HG02759 (cell line): ENCODE measurements around the gene SDCBP2.

ENCODE experiments used
- ATAC-seq: cut with Tn5 transposase; IDR thresholded peaks from one replicate; pipeline ENCODE4 v1.9.1; 2021; ENCODE audit warnings: mild to moderate bottlenecking, moderate library complexity; ENCODE audit not compliant: unreplicated experiment

The SDCBP2 gene

GRCh38 chr20:1331801-1332453 lies 3.0 kb upstream of the SDCBP2 start:
- no peak for ATAC-seq

DNA sequence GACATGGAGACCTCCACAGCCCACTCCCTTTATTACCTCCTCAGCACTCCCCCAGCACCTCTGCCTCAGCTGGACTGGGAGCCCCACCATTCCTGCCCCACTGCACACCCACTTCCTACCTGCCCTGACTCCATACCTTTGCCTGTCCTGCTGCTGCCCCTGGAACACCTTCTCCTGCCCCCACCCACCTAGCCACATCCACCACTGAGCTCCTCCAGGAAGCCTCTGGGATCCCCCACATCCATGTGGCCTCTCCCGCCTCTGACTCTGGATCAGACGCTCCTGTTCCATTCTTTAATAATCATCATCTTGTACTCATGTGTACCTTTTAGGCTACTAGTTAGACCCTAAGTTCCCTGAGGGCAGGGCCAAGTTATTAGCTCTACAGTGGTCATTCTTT lies 2.2 kb upstream of the SDCBP2 start:
- no peak for ATAC-seq

DNA sequence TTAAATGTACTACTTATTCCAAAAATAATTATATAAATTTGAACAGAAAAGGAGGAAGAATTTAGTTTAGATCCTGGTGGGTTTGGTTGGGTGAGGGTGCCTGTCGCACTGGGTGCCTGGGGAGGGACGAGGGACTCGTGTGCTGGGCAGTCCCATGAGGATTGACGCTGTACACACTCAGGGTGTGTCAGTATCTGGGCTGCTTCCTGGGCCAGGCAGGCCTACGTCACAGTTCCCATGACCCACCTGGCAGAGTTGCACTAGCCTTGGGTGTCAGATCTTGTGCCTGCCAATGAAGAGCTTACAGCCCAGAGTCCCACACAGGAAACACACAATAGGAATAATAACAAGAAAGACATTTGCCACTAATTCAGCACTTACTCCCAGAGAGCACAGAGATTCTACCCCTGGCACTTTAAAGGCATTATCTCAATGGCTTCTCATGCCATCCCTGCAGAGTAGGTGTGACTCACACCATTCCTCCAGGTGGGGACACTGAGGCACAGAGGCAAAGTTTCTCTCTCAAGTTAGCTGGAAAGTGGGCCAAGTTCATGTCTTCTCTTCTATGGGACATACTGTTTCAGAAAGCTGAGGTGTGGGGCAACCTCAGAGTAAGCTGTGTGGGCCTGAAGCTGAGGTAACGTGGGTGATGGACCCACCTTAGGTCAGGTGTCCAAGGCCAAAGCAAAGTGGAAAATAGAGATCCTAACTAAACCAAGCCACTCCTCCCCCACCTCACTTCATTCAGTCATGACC lies 1.3 kb upstream of the SDCBP2 start:
- no peak for ATAC-seq

GRCh38 chr20:1327827-1328679 lies 886 bp downstream of the SDCBP2 start:
- no peak for ATAC-seq

GRCh38 chr20:1327241-1327653 lies 1.7 kb downstream of the SDCBP2 start:
- no peak for ATAC-seq

DNA sequence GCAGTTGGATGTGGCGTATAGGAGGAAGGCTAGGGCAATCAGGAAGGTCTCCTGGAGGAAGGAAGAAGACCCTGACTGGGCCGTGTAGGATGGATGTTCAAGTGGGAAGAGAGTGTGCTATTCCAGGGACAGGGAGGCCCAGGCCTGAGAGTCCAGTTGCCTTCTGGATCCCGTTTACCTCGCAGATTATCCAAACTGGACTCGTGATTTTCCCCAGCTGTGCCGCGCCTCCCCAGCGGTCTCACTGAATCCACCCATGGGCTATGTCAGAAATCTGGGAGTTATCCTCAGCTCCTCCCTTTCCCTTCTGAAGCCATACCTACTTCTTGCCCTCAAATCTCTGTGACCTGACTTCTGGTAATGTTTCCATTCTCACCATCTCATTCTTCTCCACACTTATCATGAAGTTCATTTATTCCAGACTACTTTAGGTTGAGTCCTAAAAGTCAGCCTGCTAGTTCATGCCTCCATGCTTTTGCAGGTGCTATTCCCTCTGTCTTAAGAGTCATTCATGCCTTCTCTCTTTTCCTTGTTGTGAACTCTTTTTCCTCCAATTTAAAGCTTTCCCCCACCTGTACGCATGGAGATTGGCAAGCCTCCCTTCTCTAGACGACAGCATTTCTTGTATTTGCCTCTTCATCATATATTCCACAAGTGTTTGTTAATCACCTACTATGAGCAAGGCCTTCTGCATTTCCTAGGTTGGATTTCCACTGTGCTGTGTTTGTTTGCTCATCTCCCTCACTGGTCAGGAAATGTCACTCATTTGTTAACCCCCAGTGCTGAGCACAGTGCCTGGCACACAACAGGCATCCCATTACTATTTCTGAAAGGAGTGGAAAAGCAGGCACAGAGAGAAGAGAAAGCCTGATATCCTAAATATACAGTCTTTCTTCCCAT lies 2.7 kb downstream of the SDCBP2 start:
- ATAC-seq = no peak

DNA sequence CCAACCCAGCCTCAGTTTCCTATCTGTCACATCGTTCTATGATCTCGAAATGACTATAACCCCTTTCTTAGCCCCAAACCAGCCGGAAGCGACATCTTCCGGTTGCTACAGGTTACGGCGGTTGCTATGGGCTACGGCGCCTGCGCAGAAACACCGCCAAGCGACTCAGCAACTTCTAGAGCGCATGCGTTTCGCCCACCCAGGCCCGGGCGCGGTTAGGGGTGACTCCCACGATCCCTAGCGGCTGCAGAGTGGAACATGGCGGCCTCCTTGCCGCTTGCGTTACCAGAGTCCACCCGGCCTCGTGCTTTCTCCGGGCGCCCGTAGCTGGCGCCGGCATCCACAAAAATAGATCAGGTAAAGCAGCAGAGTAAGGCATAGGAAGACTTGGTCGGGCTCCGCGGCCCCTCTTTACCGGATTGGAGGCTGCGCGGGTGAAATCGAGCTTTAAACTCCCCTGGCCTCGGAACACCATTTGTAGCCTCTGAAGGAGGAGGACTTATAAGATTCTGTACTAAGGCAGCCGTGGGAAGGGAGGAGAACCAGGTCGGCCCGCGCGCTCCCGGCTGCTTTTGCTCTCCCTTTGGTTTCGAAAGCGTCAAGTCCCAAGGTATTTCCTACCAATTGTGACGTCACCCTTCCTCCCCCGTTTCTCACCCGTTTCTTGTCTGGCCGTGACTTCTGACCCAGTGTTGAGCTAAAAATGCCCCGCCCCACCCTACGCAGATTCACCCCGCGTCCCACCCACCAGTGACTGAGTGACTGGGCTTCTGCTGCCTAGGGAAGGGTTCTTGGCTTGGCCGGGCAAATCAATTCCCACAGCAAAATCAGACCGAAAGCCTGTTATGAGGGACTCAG lies 3.5 kb downstream of the SDCBP2 start:
- ATAC-seq = peak; percentile 89

DNA sequence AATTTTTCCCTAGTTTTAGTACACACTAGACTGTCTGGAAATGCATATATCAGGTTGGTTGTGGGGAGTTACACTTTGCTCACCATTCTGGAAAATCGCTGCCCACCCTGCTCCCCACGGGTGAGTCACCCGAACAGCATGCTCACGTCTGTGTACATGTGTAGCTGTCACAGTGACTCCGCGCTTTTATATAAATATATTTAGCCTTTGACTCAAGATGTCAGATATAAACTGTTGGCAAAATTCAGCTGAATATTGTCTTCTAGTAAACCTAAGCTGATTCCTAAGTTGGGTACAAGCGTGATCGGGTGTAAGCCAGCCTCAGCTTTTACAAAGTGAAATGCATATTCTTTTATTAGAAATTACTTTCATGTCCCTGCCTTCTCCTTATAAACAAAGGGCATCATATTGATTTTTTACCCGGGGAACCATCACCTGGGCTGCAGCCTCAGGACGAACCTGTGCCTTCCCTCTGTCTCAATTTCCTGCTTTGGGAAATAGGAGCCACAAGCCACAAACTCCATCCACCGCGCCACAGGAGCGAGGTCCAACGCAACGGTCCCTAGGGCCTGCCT lies 4.3 kb downstream of the SDCBP2 start:
- no peak for ATAC-seq

DNA sequence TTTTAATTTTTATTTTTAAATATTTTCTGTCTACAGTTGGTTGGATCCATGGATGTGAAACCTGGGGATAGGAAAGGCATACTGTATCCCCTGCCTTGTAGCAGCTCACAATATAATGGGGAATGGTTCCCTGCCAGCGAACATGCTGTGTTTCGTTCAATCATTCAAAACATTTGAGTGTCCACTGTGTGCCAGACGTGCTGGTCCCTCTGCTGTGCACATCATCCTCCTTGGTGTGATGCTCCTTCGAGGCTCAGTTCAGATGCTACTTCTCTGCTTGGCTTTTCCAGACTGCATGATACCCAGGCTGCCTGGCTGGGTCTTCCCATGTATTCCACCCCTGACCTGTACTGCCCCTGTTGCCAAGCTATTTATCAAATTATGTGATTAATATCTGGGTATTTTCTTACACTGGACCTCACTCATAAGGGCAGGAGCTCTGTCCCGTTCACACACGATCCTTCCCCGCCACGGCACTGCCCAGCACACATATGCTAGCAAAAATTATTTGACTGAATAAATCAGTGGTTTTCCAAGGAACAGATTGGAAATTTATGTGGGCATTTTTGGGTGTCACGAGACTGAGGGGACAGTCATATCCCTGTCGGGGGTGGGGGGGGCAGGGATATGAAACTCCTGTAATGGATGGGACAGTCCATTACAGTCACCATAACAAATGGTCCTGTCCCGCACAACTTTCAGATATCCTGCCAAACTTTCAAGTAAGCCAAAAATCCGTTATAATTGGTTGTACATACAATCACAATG lies 4.9 kb downstream of the SDCBP2 start:
- ATAC-seq = no peak

- no peak for ATAC-seq
These were observed 5.7 kb downstream of the SDCBP2 start for GRCh38 chr20:1323256-1323655.

DNA sequence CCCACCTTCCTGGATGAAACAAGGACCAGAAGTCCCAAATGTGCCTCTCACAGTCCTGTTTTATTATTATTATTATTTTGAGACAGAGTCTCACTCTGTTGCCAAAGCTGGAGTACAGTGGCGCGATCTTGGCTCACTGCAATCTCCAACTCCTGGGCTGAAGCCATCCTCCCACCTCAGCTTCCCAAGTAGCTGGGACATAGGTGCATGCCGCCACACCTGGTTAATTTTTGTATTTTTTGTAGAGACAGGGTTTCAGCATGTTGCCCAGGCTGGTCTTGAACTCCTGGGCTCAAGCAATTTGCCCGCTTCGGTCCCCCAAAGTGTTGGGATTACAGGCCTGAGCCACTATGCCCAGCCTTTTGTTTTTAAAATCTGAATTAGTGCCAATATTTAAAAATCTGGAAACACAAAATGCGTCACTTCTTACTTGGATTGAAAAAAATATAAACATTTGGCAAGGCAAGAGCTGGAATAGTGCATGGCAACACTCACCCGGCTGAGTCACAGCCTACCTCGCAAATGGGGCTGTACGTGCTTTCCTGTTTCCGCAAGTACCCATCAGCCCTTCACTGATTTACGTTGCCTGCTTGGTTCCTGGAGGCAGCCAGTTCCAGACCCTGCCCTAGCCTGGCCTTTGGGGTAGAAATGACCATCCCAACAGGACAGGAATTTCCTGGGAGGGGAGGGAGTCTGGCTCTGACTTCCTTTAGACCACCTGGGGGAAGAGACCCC lies 6.3 kb downstream of the SDCBP2 start:
- ATAC-seq = no peak

DNA sequence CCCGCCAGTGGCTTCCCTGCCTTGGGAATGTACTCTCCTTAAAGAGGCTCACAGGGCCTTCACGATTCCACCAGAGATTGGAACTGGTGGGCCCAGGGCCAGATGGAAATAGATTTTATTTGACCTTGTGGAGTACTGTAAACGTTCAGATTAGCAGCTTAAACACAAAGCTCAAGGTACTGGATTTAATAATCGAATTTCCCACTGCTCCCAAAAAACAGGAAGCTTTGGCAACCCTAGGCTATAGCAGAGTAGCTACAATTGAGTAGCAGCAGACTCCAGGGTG lies 7.3 kb downstream of the SDCBP2 start:
- ATAC-seq = no peak

GRCh38 chr20:1320902-1321653 lies 7.9 kb downstream of the SDCBP2 start:
- ATAC-seq = no peak

DNA sequence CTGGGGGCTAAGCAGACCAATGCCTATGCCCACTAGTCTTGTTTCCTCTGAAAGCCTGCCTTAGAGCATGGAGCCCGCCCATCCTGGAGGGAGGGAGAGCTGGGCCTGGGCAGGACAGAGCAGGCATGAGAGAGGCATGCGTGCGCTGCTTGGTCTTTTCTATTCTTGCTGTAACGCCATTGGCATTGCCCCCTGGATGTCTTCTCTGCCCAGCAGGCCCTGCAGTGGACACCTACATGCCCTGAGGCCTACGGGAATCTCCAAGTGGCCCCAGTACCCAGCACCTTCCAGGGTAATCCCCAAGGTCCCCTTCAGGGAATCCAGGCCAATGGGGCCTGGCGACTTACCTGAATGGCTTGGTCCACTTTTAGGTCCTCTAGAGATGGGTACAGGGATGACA lies 8.9 kb downstream of the SDCBP2 start:
- no peak for ATAC-seq

- ATAC-seq = no peak
These were observed 9.5 kb downstream of the SDCBP2 start for GRCh38 chr20:1319462-1319861.

DNA sequence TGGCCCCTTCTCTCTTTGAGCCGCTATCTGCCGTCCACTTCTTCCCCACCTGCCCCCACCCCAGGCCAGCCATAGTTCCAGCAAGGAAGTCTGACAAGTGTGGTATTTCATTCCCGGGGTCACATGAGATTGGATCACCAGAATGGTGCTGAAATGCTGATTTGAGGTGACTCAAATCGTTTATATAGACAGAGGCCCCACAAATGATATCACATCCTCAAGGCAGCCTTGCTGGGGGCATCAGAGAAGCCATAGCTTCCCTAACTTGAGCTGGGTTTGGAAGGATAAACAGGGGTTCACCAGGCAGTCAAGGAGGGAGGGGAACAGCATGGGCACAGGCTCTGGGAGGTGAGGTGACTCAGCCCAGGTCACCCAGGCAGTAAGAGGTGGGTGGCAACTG lies 9.9 kb downstream of the SDCBP2 start:
- no peak for ATAC-seq

- no peak for ATAC-seq
These were observed 11.2 kb downstream of the SDCBP2 start for GRCh38 chr20:1317545-1318255.
